Esophagus squamous epithelium (tissue), 4 donors: ENCODE measurements around the gene WDR35.

ENCODE experiments used
- CTCF ChIP-seq, 6 experiments: fragments of 450-650 bp in 4 of 6; fragments of 200-600 bp in 2 of 6; sonication (generic) in 2 of 6; IDR thresholded peaks; one replicate each; pipeline ENCODE4 v1.5.1; 2016 to 2019; ENCODE audit warnings: antibody characterized with exemption in 6 of 6, mild to moderate bottlenecking in 4 of 6, moderate library complexity in 4 of 6
- POLR2A ChIP-seq, 4 donors: fragments of 450-650 bp; IDR thresholded peaks; one replicate each; pipeline ENCODE4 v1.6.1; 2017; ENCODE audit warnings: antibody characterized with exemption in 4 of 4, mild to moderate bottlenecking in 4 of 4, moderate library complexity in 3 of 4

GRCh38 chr2:19901442-19902215 is 88.3 kb downstream of the WDR35 start, which contains the start of gene TTC32:
- peak in 2 of 6 experiments; percentile 19 to 20 for TF ChIP-seq CTCF (IDR thresholded peaks at IDR 0.05)
- peak in 3 of 4 donors; percentile 76 to 89 (median 82) for TF ChIP-seq POLR2A (IDR thresholded peaks at IDR 0.05)
